ENCODE measurements around the gene MVB12B.
"Not testable (repeated sequence)": the region's sequence is repeated elsewhere in the genome, so short reads cannot be mapped to it uniquely, and the experiment has no call there.

The MVB12B gene, protein sequence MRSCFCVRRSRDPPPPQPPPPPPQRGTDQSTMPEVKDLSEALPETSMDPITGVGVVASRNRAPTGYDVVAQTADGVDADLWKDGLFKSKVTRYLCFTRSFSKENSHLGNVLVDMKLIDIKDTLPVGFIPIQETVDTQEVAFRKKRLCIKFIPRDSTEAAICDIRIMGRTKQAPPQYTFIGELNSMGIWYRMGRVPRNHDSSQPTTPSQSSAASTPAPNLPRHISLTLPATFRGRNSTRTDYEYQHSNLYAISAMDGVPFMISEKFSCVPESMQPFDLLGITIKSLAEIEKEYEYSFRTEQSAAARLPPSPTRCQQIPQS

GRCh38 chr9:126326228-126327005 is at the start of gene MVB12B:
Gene MVB12B (plus strand): TSS chr9:126326829. CDS start chr9:126326930, 101 bp downstream.
- DNase-seq (ENCODE audit: low read depth in 3 of 3, low spot score in 1 of 3), result peak in 2 of 3 donors; percentile 27 to 45

DNA sequence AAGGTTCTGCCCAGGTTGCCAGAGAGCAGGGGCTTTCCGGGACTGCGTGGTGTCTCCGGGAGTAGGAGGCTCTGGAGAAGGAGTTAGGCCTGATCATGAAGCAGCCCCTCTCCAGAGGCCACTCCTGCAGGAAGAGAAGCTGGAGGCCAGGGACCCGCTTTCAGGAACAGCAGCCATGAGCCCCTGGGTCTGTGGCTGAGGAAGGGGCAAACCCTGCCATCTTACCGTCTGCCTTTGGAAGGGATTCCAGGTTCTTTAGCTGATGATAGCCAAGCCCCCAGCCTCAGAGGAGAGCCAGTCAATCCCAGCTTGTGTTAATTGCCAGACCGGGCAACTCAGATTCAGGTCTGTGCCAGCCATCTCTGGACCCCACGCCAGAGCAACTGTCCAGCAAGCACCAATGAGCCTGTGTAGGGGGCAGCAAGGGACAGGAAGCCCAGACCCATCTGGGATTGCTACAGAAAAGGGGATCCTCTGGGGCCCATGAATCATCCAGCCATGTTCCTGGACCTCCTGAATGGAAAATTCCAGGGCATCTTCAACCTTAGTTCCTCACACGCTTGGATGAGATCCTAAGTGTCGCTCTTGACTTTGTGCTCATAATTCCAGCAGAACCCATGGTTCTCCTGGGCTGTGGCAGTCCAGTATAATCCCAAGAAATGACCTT is 42.7 kb upstream of the MVB12B start:
- no peak for DNase-seq (ENCODE audit: low read depth in 3 of 3, low spot score in 1 of 3)

- not testable (repeated sequence) for DNase-seq (ENCODE audit: low read depth in 3 of 3, low spot score in 1 of 3)
These were observed 41.0 kb upstream of the MVB12B start for GRCh38 chr9:126285652-126286051.

DNA sequence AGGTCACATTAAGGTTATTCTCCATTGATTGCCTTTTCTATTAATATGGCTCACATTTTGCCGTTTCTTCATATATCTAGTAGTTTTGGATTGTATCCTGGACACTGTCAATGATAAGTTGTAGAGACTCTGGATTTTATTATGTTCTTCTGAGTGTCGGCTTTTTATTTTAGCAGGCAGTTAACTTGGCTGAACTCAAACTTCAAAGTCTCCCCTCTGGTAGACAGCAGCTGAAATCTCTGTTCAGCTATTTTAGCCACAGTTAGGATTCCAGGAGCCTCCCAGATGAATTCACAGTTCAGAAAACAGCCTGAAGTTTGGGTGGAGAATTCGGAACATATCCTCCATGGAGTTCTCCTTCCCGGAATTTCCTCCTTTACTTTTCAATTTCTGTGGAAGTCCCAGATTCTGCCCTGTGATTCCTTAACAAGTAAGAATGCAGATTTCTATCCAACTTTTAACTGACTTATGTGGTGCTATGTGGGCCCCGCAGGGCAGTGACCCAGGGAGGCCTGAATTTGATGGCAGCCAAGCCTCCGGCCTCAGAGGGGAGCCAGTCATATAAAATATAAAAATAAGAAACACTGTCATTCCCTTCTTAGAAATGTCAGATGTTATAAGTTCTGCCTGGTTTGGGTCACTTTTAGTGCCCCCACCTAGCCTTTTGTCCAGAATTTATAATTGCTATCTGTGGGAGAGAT is 39.3 kb upstream of the MVB12B start:
- DNase-seq (ENCODE audit: low read depth in 3 of 3, low spot score in 1 of 3), result no peak

DNA sequence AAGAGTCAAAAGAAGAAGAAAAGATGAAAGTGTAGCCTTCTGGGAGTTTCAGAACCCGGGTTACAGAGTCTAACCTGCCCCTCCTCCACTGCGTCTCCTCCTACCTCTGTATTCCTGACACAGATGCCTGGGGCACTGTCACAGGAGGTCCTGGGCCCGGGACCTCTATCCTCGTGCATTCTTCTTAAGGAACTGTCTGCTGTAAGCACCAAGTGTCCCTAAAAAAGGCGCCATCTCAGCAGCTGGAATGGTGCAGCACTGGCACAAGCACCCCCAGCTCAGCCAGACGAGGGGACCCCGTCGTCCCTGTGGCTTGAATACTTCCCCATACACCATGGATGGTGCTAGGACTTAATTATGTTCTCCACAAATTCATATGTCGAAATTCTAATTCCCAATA is 35.8 kb upstream of the MVB12B start:
- no peak for DNase-seq (ENCODE audit: low read depth in 3 of 3, low spot score in 1 of 3)

GRCh38 chr9:126291925-126292324 is 34.7 kb upstream of the MVB12B start:
- DNase-seq (ENCODE audit: low read depth in 3 of 3, low spot score in 1 of 3), result no peak

GRCh38 chr9:126292736-126293521 is 33.7 kb upstream of the MVB12B start:
- DNase-seq (ENCODE audit: low read depth in 3 of 3, low spot score in 1 of 3), result no peak

DNA sequence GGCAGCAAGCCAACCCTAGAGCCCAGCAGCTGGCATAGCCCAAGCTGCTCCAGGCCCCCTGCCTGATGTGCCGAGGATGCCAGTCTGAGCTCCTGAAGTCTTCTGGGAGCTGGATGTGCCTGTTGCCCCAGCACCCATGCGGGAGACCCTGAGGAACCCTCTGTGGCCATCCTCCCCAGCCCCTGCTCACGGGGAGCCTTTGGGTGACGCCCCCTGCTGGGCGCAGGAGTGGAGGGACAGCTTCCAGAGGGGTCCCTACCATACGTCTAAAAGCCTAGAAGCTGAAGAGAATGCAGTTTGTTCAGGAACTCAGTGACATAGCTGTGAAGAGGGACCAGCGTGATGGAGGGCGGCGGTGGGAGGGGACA is 33.1 kb upstream of the MVB12B start:
- DNase-seq (ENCODE audit: low read depth in 3 of 3, low spot score in 1 of 3), result no peak

- no peak for DNase-seq (ENCODE audit: low read depth in 3 of 3, low spot score in 1 of 3)
These were observed 32.1 kb upstream of the MVB12B start for GRCh38 chr9:126294331-126295081.

- no peak for DNase-seq (ENCODE audit: low read depth in 3 of 3, low spot score in 1 of 3)
These were observed 31.5 kb upstream of the MVB12B start for GRCh38 chr9:126295082-126295477.

GRCh38 chr9:126295516-126295915 is 31.1 kb upstream of the MVB12B start:
- DNase-seq (ENCODE audit: low read depth in 3 of 3, low spot score in 1 of 3), result no peak

- no peak for DNase-seq (ENCODE audit: low read depth in 3 of 3, low spot score in 1 of 3)
These were observed 30.6 kb upstream of the MVB12B start for GRCh38 chr9:126295936-126296600.

DNA sequence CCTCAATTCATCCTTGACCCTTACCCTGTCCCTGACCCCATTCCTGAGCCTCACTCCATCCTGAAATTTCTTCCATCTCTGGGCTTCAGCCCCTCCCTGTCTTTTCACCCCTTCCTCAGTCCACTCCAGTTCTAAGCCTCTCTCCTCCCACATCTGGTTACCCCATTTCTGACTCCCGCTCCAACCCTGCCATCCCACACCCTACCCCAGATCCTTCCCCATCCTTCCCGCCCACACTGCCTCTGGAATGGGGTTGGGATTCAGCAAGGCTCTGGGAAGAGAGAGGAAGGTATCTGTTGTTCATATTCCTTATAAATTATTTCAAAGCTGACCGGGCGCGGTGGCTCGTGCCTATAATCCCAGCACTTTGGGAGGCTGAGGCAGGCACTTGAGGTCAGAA is 29.9 kb upstream of the MVB12B start:
- DNase-seq (ENCODE audit: low read depth in 3 of 3, low spot score in 1 of 3), result no peak

GRCh38 chr9:126297661-126298060 is 29.0 kb upstream of the MVB12B start:
- DNase-seq (ENCODE audit: low read depth in 3 of 3, low spot score in 1 of 3), result no peak

GRCh38 chr9:126298063-126298801 is 28.4 kb upstream of the MVB12B start:
- no peak for DNase-seq (ENCODE audit: low read depth in 3 of 3, low spot score in 1 of 3)

DNA sequence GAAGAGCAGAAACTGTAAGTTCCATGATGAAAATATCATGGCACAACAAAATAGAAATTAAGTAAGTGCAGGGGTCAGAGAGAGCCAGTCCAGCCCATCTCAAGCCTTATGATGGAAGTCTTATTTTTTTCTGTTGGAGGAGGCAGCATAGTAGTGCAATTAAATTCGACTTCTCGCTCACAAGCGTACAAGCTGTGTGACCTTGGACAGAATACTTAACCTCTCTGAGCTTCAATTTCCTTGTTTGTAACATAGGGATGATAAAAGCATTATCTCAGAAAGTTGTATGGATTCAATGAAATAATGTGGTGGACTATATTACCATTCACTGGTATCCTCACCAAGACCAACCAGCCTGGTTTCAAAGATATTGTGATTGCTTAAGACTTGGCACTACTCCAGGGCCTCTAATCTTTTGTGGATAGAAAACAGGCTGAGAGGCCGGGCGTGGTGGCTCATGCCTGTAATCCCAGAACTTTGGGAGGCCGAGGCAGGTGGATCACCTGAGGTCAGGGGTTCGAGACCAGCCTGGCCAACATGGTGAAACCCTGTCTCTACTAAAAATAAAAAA is 26.8 kb upstream of the MVB12B start:
- DNase-seq (ENCODE audit: low read depth in 3 of 3, low spot score in 1 of 3), result no peak

- no peak for DNase-seq (ENCODE audit: low read depth in 3 of 3, low spot score in 1 of 3)
These were observed 25.4 kb upstream of the MVB12B start for GRCh38 chr9:126301196-126301595.

DNA sequence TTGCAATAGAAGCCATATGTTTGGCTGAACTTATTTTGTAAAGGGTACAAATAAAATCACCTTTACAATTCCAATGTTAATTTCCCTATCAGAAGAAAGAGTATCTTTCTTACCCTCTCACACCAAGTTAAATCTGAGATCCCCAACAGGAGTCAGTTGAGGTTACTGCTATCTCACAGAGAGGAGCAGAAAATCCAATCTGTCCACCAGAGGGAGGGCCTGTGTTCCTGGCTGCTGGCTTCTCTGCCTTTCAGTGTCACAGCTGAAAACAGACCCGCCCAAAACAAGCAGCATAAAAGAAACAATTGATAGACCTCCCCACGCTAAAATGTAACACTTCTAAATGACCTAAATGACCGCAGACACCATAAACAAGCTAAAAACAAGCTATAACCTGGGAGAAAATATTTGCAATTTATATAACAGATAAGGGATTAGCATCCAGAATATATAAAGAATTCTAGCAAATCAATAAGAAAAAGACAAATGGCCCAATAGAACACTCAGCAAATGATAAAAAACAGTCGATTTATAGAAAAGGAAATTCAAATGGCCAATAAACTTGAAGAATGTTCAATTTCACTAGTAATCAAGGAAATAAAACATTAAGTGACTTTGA is 24.5 kb upstream of the MVB12B start:
- peak in 2 of 3 donors; percentile 13 to 22 for DNase-seq (ENCODE audit: low read depth in 3 of 3, low spot score in 1 of 3)

Measured in stimulated activated CD4-positive, alpha-beta T cell treated with anti-CD3 and anti-CD28 coated beads, TNF-alpha, amount 100 ng/mL, for 1 hour (primary cell).